Stimulated activated CD4-positive, alpha-beta T cell treated with anti-CD3 and anti-CD28 coated beads, Interleukin-2, amount 100 ng/mL, for 4 hours (primary cell): ENCODE data around the gene MGST2.
A peak's percentile ranks its signal among the peaks of the same experiment; 100 is the strongest.

ENCODE experiments used
- DNase-seq: peaks from one replicate; pipeline ENCODE4 v3.0.0-alpha.2; 2020; ENCODE audit warnings: low read depth

The MGST2 gene

GRCh38 chr4:139704915-139705485 lies 39.4 kb downstream of the MGST2 start:
- DNase-seq = no peak

- DNase-seq = no peak
Measured at GRCh38 chr4:139709660-139710059, 44.0 kb downstream of the MGST2 start.

DNA sequence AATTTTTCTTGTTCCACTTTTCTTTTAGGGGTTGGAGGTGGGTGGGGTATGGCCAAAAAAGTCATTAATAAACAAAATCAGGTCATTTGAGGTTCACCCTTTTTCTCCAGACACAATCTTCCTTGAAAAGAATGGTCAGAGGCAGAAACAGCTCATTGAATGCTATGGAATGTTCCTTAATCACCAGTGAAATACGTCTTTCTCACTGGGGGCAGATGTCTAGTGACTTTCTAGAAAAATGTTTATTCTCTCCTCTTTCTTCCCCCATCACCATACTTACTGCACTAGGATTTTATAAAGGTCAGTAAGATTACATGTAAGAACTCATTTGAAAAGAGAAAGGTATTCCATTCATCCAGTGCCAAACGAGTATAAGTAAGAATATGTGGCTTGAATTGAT lies 44.5 kb downstream of the MGST2 start:
- DNase-seq = no peak

GRCh38 chr4:139711461-139711860 lies 45.8 kb downstream of the MGST2 start:
- DNase-seq = no peak

DNA sequence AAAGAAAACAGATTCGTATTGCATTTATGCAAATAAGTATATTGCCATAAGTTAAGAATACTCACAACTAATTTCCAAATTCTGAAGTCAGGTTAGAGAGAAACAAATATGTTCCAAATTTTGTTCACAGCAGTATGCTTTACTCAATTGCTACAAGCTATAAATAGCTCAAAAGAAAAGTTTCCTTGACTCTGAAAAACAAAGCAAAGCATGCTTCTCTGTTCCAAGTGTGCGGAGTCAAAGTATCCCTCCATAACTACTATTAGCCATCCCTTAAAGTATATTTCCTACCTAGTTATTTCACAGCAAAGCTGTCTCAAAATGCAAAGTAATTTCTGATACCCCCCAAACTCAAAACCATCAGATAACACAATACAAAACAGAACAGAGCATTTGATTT lies 47.3 kb downstream of the MGST2 start:
- no peak for DNase-seq

GRCh38 chr4:139715746-139716391 lies 50.2 kb downstream of the MGST2 start:
- no peak for DNase-seq

DNA sequence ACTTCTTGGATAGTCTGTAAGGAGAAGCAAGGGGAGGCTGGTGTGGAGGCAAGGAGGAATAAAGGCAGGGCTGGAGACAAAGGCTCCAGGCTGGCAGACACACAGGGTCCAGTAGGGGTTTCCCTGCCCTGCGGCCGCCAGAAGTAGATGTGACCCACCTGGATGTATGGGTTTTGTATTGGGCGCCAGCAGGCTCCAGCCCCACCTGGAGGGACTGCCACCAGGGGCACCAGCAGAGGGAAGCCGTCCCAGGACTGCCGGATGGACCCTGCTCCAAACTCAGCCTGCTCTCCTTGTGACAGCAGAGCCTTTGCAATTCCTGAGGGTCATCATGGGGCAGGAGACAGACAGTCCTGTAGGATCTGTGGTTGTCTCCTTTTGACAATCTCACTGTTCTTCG lies 52.7 kb downstream of the MGST2 start:
- no peak for DNase-seq

- DNase-seq = no peak
Measured at GRCh38 chr4:139718833-139719232, 53.2 kb downstream of the MGST2 start.

DNA sequence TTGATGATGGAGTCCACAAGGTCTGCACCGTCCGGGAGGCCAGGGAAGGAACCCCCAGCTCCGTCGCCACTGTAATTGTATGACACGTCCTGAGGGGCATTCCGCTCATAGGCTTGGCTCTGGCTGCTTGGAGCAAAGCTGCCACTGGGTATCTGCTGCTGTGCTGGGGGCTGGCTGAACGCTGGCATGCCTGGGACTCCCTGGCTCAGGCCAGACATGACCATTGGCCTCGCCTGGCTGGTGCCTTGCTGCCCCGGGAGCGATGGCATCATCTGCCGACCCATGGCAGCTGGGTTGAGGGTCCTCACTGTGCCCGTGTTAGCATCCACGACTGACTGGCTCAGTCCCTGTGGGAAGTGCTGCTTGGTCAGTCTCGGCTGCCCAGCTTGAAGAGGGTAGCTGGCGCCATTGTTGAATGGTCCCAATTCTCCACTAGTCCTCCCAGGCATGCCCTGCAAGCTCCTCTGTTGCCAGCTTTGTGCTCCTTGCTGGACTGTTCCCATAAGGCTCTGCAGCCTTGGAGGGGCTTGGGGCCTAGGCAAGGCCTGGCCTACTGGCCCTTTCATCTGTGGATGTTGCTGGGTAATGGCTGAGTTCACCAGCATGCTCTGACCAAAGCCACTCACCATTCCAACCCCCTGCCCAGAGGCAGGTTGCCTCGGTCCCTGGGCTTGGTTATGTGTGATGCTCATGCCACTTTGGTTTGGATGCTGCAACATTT lies 53.9 kb downstream of the MGST2 start:
- DNase-seq = no peak

GRCh38 chr4:139720806-139721205 lies 55.2 kb downstream of the MGST2 start:
- DNase-seq = no peak

DNA sequence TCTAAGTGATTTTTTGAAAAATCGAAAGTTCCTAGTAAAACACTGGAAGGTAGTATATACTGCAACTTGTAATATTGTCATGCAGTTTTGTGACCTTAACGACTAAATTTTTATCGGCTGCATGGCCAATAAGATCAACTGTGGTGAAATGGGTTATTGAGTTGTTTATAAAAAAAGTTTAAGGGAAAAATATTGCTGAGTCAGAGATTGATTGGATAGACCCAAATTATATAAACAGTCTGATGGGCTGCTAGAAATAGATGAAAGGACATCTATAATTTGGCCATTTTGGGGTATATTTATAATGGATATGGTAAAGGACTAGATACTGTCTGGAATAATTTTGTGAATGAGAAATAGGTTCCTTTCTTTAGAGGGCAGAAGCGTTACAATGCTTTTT lies 56.2 kb downstream of the MGST2 start:
- no peak for DNase-seq

- no peak for DNase-seq
Measured at GRCh38 chr4:139725236-139725635, 59.6 kb downstream of the MGST2 start.

- no peak for DNase-seq
Measured at GRCh38 chr4:139726615-139727014, 61.0 kb downstream of the MGST2 start.

DNA sequence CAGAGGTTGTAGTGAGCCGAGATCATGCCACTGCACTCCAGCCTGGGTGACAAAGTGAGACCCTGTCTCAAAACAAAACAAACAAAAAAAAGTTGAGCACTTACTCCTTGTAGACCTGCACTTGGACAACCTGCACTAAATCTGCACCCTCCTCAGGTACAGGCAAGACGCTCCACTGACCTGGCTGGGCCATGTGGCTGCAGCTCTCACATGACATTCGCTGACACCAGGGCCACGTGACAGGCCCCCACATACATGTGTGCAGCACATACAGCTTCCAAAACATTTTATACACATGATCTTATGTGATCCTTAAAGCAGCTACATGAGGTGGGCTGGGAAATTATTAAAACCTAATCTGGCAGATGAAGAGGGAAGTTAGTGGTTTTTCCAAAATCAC lies 62.5 kb downstream of the MGST2 start:
- no peak for DNase-seq

GRCh38 chr4:139728840-139729239 lies 63.2 kb downstream of the MGST2 start:
- no peak for DNase-seq

GRCh38 chr4:139732991-139733570 lies 67.5 kb downstream of the MGST2 start:
- DNase-seq = no peak

GRCh38 chr4:139734201-139734874 lies 68.7 kb downstream of the MGST2 start:
- DNase-seq = no peak

DNA sequence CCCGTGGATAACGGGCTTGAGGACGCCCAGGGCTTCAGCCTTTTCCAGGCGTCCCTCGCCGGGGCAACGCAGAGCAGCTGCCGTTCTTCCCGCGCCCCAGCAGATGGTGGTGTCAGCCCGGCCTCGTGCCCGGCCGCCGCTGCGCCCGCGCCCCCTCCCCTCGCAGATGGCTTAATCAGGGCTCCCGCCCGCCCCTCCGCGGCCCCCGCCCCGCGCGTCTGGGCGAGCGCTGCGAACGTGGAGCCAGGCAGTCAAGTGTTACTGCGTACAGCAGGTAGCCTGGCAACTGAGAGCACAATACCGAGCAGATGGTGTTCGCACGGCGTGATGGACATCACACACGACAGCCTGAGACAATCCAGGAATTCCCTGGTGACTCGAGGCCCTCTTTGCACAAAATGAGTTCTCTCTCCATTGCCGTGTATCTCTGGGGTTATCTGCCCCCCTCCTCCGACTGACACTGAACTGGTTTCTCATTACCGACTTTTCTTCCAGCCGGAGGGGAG lies 69.3 kb downstream of the MGST2 start:
- peak; percentile 43 for DNase-seq

DNA sequence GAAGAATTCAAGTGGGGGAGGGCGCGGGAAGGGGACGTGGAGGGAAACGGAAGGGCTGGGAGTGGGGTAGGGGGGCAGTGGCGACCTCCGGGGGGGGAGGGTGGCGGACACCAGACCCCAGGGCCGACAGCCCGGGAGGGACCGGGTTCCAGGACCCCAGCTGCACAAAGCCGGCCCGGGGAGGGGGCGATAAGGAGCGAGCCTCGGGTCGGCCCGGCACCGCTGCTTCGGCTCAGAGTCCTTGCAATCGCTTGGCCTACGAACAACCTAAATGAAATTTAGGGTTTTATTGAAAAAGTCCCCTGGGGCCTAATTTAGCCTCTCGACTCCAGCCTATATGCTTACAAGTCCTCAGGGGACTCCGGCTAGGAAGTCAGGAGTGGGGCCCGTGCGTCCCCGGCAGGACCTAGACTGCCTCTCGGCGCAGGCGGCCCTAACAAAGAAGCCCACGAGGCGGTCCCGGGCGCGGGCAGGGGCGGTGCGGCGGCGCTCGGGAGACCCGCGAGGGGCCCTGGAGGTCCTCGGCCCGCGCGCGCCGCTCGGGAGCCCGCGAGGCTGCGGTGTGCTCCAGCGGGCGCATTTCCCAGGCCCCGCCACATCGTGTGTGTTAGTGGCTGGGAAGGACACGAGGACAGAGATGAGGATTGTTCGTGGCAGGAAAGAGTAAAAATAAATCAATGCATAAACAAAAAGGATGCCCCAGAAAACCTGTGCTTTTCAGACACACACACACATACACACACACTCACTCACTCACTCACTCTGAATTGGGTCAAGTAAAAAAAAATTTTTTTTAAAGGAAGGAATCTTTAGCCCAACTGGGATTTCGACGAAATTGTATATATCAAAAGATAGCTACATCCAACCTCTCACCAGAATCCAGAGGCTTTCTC lies 70.0 kb downstream of the MGST2 start:
- peak; percentile 2 for DNase-seq

- DNase-seq = no peak
Measured at GRCh38 chr4:139736274-139736660, 70.6 kb downstream of the MGST2 start.

DNA sequence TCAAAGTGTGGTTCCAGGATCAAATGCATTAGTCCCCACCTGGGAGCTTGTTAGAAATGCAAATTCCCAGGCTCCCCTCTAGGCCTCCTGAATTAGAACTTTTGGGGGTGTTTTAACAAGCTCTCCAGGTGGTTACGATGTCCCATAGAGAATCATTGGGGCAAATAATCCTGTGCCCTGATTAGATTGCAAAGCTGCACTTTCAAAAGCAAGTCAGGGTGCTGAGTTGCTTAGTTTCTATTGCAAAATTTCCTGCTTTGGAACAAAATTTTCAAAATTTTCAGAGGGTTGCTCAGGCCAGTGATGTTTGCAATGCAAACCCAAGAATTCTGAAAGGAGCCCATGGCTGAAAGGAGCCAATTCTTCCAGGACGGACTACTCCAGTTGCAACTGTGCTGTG lies 71.0 kb downstream of the MGST2 start:
- no peak for DNase-seq
